ENCODE results near the gene MRPL10.

The MRPL10 gene

DNA sequence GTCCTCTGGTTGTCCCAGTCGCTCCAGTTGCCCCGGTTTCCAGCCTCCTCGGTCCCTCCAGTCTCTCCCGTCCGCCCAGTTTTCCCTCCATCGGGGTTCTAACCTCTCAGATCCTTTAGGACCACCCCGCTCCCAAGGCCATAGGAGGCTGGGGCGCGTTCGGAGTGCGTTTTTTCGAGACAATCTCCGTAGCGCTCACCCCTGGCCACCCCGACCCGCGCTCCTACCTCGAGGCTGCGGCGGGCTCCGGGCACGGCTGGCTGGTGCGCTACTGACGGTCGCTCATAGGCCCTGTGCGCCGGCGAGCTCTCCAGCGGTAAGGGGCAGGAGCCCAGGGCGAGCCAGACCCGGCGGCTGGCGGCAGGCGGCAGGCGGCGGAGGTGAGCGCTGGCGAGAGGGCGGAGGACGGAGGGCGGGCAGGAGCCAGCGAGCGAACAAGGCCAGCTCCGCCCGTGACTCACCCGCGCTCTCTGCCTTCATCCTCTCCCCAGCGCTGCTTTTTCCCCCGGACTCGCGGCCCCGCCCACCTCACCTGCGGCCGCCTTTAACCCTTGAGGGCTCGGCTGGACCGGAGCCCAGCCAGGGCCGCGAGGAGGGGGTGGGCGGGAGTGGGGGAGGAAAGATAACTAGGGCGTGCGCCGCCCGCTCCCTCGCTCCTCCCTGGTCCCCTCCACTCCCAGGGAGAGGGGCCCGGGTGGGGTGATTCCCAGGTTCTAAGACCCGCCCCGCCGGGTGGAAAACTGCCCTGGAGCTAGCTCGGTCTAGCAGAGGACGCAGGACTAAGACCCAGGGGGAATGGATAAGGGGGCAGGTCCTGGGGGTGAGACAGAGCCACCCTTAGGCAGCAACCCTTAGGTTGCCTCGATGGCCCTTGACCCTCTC lies 19.6 kb upstream of the MRPL10 start, which contains the start of gene SP6 (continued):
- TF ChIP-seq ZNF76 (tag by site-specific recombination; IDR thresholded peaks at IDR 0.05; ENCODE audit: borderline replicate concordance, low read depth) (no peak), ZNF514 (tag by site-specific recombination; IDR thresholded peaks at IDR 0.05) (no peak), ZFHX2 (tag by site-specific recombination; conservative IDR thresholded peaks at IDR 0.05) (peak; percentile 89), ZNF138 (tag by site-specific recombination; IDR thresholded peaks at IDR 0.05; ENCODE audit: borderline replicate concordance) (no peak), ZNF433 (tag by site-specific recombination; IDR thresholded peaks at IDR 0.05; ENCODE audit: low read depth) (no peak), KLF16 (tag by site-specific recombination; IDR thresholded peaks at IDR 0.05) (peak; percentile 60), TRIM28 (IDR thresholded peaks at IDR 0.05; ENCODE audit: borderline replicate concordance, low read length) (no peak), ZNF701 (tag by site-specific recombination; IDR thresholded peaks at IDR 0.05) (no peak), ZNF324 (tag by site-specific recombination; IDR thresholded peaks at IDR 0.05) (no peak), BCL11A (tag by site-specific recombination; IDR thresholded peaks at IDR 0.05; ENCODE audit: low read depth) (no peak), WT1 (tag by site-specific recombination; IDR thresholded peaks at IDR 0.05) (no peak), ZNF362 (tag by site-specific recombination; IDR thresholded peaks at IDR 0.05) (no peak), SP7 (tag by site-specific recombination; IDR thresholded peaks at IDR 0.05) (peak; percentile 31; the same call in 1 of the 2 replicates), KLF8 (tag by site-specific recombination; IDR thresholded peaks at IDR 0.05) (peak; percentile 23; the same call in 1 of the 2 replicates), HIC1 (tag by site-specific recombination; IDR thresholded peaks at IDR 0.05) (peak; percentile 80), GLIS1 (tag by site-specific recombination; IDR thresholded peaks at IDR 0.05) (peak; percentile 73), HOXD13 (CRISPR knock-in tag; IDR thresholded peaks at IDR 0.05; ENCODE audit: borderline replicate concordance) (no peak), ZNF837 (tag by site-specific recombination; IDR thresholded peaks at IDR 0.05) (no peak), ZNF2 (tag by site-specific recombination; IDR thresholded peaks at IDR 0.05) (no peak), ZNF704 (tag by site-specific recombination; IDR thresholded peaks at IDR 0.05) (no peak), ZNF521 (tag by site-specific recombination; IDR thresholded peaks at IDR 0.05) (no peak), YY1 (tag by site-specific recombination; IDR thresholded peaks at IDR 0.05) (no peak), ZNF596 (tag by site-specific recombination; IDR thresholded peaks at IDR 0.05) (no peak), ZNF791 (tag by site-specific recombination; IDR thresholded peaks at IDR 0.05) (no peak), ZNF48 (tag by site-specific recombination; IDR thresholded peaks at IDR 0.05) (no peak), GLIS2 (tag by site-specific recombination; IDR thresholded peaks at IDR 0.05) (peak; percentile 84), ZNF266 (tag by site-specific recombination; IDR thresholded peaks at IDR 0.05; ENCODE audit: low read depth) (no peak), SCRT2 (tag by site-specific recombination; IDR thresholded peaks at IDR 0.05) (0 out of 2 replicates have a peak, but pooled peaks have one; percentile 8), SETDB1 (IDR thresholded peaks at IDR 0.05; ENCODE audit: insufficient read length, low read length) (no peak), ZNF747 (tag by site-specific recombination; IDR thresholded peaks at IDR 0.05) (no peak), ZNF585B (tag by site-specific recombination; IDR thresholded peaks at IDR 0.05) (no peak), ZNF707 (tag by site-specific recombination; IDR thresholded peaks at IDR 0.05) (no peak), ZNF248 (tag by site-specific recombination; IDR thresholded peaks at IDR 0.05) (no peak), ZNF211 (tag by site-specific recombination; IDR thresholded peaks at IDR 0.05; ENCODE audit: low read depth) (no peak), ZNF157 (tag by site-specific recombination; IDR thresholded peaks at IDR 0.05) (no peak)
- TF ChIP-seq, protein P1, sequence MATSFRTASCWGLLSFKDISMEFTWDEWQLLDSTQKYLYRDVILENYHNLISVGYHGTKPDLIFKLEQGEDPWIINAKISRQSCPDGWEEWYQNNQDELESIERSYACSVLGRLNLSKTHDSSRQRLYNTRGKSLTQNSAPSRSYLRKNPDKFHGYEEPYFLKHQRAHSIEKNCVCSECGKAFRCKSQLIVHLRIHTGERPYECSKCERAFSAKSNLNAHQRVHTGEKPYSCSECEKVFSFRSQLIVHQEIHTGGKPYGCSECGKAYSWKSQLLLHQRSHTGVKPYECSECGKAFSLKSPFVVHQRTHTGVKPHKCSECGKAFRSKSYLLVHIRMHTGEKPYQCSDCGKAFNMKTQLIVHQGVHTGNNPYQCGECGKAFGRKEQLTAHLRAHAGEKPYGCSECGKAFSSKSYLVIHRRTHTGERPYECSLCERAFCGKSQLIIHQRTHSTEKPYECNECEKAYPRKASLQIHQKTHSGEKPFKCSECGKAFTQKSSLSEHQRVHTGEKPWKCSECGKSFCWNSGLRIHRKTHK (tag by site-specific recombination; IDR thresholded peaks at IDR 0.05), result no peak

Data from HEK293 (cell line).